ENCODE measurements around the gene FOLH1.
"Not testable (repeated sequence)": the region's sequence is repeated elsewhere in the genome, so short reads cannot be mapped to it uniquely, and the experiment has no call there.

The FOLH1 gene

DNA sequence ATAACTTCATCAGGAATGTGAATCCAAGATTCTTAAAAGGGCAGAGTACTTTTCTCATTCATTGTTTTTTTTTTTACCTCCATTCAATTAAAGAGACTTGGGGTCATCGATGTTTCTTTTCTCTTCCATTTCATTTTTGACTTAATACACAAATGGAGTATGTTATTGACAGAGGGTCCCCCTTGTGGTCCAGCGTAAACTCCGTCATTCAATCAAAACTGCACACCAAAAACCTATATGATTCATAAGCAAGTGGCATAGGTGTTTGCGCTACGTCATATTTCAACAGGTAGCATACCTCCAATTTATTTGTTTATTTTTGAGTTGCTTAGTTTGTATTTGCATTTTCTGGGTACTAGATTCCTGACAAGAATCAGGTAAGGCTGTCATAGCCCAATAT lies 12.7 kb upstream of the FOLH1 start:
- in situ Hi-C loops (cut with MboI; ENCODE audit: low pct_unique_long_range_greater_than_20kb, low sequenced_read_pairs, unreplicated experiment): no loop called here
- DNase-seq (ENCODE audit: low spot score): no peak
- TF ChIP-seq, protein P1, sequence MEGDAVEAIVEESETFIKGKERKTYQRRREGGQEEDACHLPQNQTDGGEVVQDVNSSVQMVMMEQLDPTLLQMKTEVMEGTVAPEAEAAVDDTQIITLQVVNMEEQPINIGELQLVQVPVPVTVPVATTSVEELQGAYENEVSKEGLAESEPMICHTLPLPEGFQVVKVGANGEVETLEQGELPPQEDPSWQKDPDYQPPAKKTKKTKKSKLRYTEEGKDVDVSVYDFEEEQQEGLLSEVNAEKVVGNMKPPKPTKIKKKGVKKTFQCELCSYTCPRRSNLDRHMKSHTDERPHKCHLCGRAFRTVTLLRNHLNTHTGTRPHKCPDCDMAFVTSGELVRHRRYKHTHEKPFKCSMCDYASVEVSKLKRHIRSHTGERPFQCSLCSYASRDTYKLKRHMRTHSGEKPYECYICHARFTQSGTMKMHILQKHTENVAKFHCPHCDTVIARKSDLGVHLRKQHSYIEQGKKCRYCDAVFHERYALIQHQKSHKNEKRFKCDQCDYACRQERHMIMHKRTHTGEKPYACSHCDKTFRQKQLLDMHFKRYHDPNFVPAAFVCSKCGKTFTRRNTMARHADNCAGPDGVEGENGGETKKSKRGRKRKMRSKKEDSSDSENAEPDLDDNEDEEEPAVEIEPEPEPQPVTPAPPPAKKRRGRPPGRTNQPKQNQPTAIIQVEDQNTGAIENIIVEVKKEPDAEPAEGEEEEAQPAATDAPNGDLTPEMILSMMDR (IDR thresholded peaks at IDR 0.05; ENCODE audit: extremely low read depth, insufficient read depth, missing control alignments): no peak

DNA sequence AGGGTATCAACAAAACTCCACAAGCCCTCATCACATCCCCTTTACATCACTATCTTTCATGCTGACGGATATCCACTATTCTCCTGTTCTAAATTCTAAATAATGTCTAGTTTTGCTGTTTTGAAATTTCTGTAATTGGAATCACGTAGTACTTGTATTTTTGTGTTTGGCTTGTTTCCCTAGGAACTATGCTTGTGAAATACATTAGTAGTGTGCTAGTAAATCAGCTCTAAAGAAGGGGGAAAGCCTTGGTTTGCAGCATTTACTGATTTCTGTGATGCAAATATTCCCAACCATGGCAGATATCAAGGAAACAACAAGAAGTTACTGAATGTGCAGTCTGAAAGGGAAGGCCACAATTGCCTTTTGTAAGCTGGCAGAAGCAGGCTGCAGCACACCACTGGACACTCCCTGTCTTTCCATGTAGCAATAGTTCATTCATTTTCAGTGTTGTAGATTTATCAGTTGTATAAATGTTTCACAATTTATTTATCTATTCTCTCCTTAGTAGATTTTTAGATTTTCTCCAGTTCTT lies 4.7 kb upstream of the FOLH1 start:
- in situ Hi-C loops (cut with MboI; ENCODE audit: low pct_unique_long_range_greater_than_20kb, low sequenced_read_pairs, unreplicated experiment): no loop called here

GRCh38 chr11:49206999-49207398 lies 1.4 kb downstream of the FOLH1 start:
- DNase-seq (ENCODE audit: low spot score); in situ Hi-C loops (cut with MboI; ENCODE audit: low pct_unique_long_range_greater_than_20kb, low sequenced_read_pairs, unreplicated experiment): not testable (repeated sequence)

More for the DNA sequence above, 4.7 kb upstream of the FOLH1 start:
- TF ChIP-seq, protein P1 (IDR thresholded peaks at IDR 0.05; ENCODE audit: extremely low read depth, insufficient read depth, missing control alignments): no peak
- DNase-seq (ENCODE audit: low spot score): no peak

DNA sequence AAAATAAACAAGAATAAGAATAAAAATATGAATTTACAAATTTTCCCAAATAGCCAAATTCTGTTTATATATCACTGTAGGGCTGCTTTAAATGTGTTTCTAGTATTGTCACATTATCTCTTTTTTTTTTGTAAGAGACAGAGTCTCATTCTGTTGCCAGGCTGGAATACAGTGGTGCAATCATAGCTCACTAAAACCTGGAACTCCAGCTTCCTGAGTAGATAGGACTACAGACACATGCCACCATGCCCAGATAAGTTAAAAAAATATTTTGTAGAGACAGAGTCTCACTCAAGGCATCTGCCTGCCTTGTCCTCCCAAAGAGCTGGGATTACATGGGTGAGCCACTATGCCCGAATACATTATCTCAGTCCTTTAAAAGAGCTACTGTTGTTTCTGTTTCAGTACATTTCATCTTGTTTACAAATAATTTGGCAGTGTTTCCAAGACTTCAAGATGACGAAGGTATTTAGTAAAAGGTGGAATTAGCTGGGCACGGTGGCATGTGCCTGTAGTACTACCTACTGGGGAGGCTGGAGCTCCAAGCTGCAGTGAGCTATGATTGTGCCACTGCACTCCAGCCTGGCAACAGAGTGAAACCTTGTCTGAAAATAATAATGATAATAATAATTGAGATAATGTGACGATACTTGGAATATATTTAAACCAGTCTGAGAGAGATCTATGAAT lies 6.0 kb downstream of the FOLH1 start:
- in situ Hi-C loops (cut with MboI; ENCODE audit: low pct_unique_long_range_greater_than_20kb, low sequenced_read_pairs, unreplicated experiment): no loop called here
- DNase-seq (ENCODE audit: low spot score): no peak
- TF ChIP-seq, protein P1 (IDR thresholded peaks at IDR 0.05; ENCODE audit: extremely low read depth, insufficient read depth, missing control alignments): no peak

DNA sequence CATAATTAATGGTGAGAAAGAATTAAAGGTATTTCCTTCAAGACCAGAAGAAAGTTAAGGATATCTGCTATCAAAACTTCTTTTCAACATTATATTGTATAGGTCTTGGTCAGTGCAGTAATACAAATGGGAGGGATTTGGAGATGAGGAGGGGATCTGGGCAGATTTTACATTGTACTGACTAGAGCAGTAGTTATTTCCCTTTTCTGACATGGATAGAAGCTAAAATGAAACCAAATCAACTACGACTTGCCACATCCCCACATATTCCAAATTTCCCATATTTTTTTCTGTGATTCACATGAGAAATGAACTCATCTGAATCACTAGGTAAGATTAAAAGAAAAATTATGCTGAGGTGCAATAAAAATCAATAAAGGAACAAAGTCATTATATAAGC lies 11.6 kb downstream of the FOLH1 start:
- DNase-seq (ENCODE audit: low spot score); in situ Hi-C loops (cut with MboI; ENCODE audit: low pct_unique_long_range_greater_than_20kb, low sequenced_read_pairs, unreplicated experiment): not testable (repeated sequence)

DNA sequence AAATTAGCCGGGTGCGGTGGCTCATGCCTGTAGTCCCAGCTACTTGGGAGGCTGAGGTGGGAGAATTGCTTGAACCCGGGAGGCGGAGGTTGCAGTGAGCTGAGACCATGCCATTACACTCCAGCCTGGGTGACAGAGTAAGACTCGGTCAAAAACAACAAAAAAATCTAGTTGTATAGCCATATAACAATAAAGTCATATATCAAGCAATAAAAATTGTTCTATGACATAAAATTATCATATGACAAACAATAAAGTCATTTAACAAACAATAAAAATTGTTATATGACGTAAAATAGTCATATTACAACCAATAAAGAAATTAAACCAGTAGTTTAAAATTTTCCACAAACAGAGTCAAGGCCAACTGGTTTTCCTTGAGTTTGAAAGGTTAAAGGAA lies 12.4 kb downstream of the FOLH1 start:
- in situ Hi-C loops (cut with MboI; ENCODE audit: low pct_unique_long_range_greater_than_20kb, low sequenced_read_pairs, unreplicated experiment): not testable (repeated sequence)

DNA sequence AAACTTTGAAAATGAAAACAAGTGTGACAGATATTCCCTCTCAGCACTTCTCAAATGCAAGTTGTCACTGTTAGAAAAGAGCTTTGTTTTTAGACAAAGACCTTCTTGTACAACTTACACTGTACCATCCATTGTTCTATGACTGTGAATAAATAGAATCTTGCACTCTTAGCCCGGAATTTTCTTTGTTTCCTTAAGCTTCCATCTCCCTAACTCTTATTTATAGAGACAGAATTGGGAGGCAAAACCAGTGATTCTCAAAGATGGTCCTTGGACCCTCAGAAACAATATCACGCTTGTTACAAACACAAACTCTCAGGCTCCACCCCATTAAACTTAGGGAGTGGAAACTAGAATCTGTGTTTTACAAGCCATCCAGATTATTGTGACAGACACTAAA lies 18.1 kb downstream of the FOLH1 start:
- in situ Hi-C loops (cut with MboI; ENCODE audit: low pct_unique_long_range_greater_than_20kb, low sequenced_read_pairs, unreplicated experiment); DNase-seq (ENCODE audit: low spot score): not testable (repeated sequence)

More for the DNA sequence above, 12.4 kb downstream of the FOLH1 start:
- DNase-seq (ENCODE audit: low spot score): not testable (repeated sequence)

DNA sequence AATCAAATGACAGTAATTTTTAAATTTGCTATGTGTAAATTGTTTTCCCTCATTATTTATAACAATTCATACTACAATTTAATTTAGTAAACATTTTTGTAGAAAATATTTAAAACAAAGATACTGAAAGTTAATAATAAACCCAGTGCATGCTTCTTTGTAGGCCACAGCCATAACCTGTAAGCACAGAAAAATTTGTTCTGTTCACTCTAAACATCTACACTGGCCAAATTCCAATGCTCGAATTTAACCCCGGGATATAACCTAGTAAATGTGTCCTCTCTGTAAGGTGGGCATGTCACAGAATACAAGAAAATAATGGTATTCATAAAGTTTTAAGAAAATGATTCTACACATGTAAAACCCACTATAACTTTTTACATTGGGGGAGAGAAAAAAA lies 22.2 kb downstream of the FOLH1 start:
- in situ Hi-C loops (cut with MboI; ENCODE audit: low pct_unique_long_range_greater_than_20kb, low sequenced_read_pairs, unreplicated experiment); DNase-seq (ENCODE audit: low spot score): not testable (repeated sequence)

DNA sequence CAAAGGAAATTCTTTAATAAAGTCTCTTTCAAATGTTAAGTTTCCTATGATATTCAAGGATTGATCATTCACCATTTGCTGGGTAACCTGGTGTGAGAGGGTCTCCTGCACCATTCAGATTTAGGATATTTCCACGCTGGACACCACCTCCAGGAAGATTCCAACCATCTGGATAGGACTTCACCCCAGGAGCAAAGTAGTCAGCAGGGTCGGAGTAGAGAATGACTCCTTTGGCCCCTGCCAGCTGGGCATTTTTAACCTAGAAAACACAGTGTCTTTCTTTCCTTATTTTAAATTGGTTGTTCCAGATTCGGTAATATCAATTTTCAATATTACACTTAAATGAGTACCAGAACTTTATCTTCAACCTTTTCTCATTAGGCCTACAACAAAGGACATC lies 22.8 kb downstream of the FOLH1 start:
- in situ Hi-C loops (cut with MboI; ENCODE audit: low pct_unique_long_range_greater_than_20kb, low sequenced_read_pairs, unreplicated experiment); DNase-seq (ENCODE audit: low spot score): not testable (repeated sequence)

DNA sequence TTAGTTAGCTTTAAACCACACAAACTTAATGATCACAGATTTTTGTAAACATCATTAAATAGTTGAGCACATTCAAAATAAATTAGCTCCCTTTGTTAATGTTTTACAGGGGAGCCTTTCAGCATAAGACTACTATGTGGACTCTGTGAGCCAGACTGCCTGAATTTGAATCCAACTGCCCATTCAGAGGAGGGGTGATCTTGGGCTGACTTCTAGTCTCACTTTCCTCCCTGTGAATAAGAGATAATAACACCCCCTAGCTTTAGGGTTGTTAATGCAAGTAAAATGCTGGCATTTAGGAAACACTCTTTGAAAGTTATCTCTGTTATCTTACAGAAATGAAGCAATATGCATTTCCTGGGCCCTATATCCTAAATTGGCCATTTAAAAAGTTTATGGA lies 23.6 kb downstream of the FOLH1 start:
- in situ Hi-C loops (cut with MboI; ENCODE audit: low pct_unique_long_range_greater_than_20kb, low sequenced_read_pairs, unreplicated experiment); DNase-seq (ENCODE audit: low spot score): not testable (repeated sequence)

DNA sequence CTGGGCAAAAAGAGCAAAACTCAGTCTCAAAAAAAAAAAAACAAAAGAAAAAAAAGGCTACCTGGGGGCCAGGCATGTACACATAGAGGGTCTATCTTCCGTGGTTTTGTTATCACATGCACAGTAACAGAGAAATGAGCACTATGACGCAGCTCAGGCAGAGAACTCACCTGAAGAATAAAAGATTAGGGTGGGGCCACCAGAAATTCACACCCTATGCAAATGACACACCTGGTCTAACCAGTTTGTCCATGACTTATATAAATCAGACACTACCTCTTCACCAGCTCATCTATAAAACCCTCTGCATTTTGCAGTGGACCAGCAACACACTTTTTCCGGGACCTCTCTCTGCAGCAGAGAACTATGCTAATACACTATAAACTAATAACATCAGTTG lies 30.5 kb downstream of the FOLH1 start:
- DNase-seq (ENCODE audit: low spot score); in situ Hi-C loops (cut with MboI; ENCODE audit: low pct_unique_long_range_greater_than_20kb, low sequenced_read_pairs, unreplicated experiment): not testable (repeated sequence)

- DNase-seq (ENCODE audit: low spot score); in situ Hi-C loops (cut with MboI; ENCODE audit: low pct_unique_long_range_greater_than_20kb, low sequenced_read_pairs, unreplicated experiment): not testable (repeated sequence)
Measured at GRCh38 chr11:49175378-49175777, 33.0 kb downstream of the FOLH1 start.

- in situ Hi-C loops (cut with MboI; ENCODE audit: low pct_unique_long_range_greater_than_20kb, low sequenced_read_pairs, unreplicated experiment): not testable (repeated sequence)
Measured at GRCh38 chr11:49174691-49175366, 33.6 kb downstream of the FOLH1 start.

DNA sequence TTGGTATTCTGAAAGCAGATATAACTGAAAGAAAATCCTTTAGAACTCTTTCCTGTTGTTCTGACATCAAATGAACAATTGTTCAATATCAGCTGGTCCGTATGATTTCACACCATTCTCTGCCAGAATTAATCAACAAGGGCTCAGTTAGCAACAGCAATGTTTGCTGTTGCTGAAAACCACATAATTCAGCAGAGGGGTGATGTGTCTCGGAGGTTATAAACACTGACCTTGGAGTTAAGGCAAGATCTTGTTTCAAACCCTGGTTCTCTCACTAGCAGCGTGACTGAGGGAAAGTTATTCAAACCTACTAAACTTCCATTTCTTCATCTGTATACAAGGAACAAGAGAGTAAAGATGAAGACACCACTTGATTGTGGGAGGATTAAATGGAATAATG lies 36.8 kb downstream of the FOLH1 start:
- DNase-seq (ENCODE audit: low spot score); in situ Hi-C loops (cut with MboI; ENCODE audit: low pct_unique_long_range_greater_than_20kb, low sequenced_read_pairs, unreplicated experiment): not testable (repeated sequence)

More at GRCh38 chr11:49174691-49175366, 33.6 kb downstream of the FOLH1 start:
- DNase-seq (ENCODE audit: low spot score): not testable (repeated sequence)
